Measurements from ENCODE around the gene MYCL.

MYCL gene

DNA sequence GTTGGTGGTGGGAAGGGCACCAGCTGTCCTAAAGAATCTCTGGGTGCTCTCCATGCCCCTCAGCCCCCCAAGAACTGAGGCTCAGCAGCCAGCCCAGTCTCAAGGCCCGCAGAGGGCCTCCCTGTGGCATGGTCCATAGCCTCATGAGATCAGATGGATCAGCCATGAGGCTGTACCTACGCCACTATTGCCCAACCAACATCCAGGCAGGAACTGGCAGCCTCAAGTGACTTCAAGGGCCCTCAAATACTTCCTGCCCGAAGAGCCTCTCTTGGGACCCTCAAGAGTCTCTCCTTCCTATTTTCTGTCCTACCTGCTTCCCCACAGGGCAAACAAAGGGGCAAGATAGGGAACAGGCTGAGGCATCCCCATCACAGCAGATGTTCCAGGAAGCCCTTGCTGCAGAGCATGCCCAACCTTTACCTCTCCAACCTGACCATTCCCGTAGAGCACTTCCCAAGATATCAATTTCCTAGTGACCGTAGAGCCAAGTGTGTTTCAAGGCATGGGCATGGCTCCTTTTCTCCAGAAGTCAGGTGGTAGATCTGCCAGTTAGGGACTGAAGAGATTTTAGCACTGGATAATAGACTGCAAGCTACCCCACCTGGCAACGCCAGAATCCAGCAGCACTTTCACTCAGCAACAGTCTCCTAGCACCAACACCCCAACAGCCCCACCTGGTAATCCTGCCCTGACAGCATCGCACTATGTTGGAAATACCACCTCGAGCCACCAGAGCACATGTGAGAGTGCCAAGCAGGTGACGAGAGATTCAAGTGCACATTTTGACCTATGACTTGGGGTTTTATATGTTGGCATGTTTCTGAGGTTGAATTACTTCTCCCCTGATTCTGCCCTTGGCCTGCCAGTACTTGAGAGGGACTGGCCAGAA, 39.5 kb upstream of the MYCL start:
- DNase-seq (ENCODE audit: low read depth) = no peak
- H3K4me3 ChIP-seq (ENCODE audit: control insufficient read depth, low read depth, low read length) = no peak overlapping the region
- TF ChIP-seq, protein P1, sequence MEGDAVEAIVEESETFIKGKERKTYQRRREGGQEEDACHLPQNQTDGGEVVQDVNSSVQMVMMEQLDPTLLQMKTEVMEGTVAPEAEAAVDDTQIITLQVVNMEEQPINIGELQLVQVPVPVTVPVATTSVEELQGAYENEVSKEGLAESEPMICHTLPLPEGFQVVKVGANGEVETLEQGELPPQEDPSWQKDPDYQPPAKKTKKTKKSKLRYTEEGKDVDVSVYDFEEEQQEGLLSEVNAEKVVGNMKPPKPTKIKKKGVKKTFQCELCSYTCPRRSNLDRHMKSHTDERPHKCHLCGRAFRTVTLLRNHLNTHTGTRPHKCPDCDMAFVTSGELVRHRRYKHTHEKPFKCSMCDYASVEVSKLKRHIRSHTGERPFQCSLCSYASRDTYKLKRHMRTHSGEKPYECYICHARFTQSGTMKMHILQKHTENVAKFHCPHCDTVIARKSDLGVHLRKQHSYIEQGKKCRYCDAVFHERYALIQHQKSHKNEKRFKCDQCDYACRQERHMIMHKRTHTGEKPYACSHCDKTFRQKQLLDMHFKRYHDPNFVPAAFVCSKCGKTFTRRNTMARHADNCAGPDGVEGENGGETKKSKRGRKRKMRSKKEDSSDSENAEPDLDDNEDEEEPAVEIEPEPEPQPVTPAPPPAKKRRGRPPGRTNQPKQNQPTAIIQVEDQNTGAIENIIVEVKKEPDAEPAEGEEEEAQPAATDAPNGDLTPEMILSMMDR (IDR thresholded peaks at IDR 0.05; ENCODE audit: control insufficient read depth, insufficient read depth, low read depth, low read length, missing control alignments) = no peak

DNA sequence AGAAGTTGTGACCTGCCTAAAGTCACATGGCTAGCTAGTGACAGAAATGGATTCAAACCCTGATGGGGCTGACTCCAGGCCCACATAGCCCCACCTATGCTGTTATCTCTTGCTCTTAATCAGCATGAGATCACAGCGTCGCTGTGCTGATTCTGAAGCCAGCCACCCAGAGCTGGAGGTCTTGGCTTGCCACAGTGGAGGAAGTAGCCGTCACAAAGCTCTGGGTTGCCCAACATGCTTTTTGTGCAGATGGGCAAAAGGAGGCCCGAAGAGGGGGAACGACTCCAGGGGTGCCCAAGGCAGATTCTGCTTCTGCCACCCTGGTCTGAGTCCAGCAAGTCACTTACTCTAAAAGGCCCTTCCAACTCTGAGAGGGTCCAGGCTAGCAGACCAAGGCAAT, 38.5 kb upstream of the MYCL start:
- TF ChIP-seq, protein P1 (IDR thresholded peaks at IDR 0.05; ENCODE audit: control insufficient read depth, insufficient read depth, low read depth, low read length, missing control alignments) = no peak
- DNase-seq (ENCODE audit: low read depth) = no peak
- no peak overlapping the region for H3K4me3 ChIP-seq (ENCODE audit: control insufficient read depth, low read depth, low read length)

- TF ChIP-seq, protein P1 (IDR thresholded peaks at IDR 0.05; ENCODE audit: control insufficient read depth, insufficient read depth, low read depth, low read length, missing control alignments) = no peak
- no peak overlapping the region for H3K4me3 ChIP-seq (ENCODE audit: control insufficient read depth, low read depth, low read length)
- DNase-seq (ENCODE audit: low read depth) = no peak
These were observed 37.1 kb upstream of the MYCL start for GRCh38 chr1:39938856-39939255.

DNA sequence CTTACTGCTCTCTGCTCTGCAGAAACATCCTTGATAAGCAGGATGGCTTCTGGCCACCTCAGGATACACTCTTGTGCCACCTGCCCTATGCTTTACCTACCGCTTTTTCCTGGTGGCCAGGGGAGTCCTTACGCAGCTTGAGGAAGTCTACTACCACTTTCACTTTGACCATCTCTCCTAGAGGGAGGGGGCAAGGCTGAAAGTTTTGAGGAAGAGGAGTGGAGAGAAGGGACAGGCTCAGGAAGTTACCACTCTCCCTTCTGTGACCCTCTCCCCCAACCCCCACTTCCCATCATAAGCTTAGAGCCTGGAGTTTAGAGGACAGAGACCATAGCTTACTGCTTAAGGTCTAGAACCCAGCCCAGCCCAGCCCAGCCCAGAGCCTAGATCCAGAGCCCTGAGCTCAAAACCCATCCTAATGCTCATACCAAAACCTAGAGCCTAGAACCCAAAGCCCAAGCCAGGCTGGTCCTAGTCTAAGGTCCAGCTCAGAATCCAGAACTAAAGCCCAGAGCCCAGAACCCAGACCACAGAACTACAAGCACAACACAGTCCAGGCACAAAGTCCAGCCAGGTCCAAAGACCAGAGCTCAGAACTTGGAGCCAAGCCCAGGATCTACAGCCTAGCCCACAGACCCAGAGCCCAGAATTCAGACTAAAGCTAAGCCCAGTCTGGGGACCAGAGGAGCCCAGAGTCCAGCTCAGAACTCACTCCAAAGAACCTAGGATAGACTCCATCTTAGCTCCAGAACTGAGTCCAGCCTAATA, 35.2 kb upstream of the MYCL start:
- DNase-seq (ENCODE audit: low read depth) = no peak
- TF ChIP-seq, protein P1 (IDR thresholded peaks at IDR 0.05; ENCODE audit: control insufficient read depth, insufficient read depth, low read depth, low read length, missing control alignments) = no peak
- H3K4me3 ChIP-seq (ENCODE audit: control insufficient read depth, low read depth, low read length) = no peak overlapping the region

GRCh38 chr1:39933956-39934941, 32.5 kb upstream of the MYCL start:
- H3K4me3 ChIP-seq (ENCODE audit: control insufficient read depth, low read depth, low read length) = no peak overlapping the region
- peak; percentile 99 for DNase-seq (ENCODE audit: low read depth)
- TF ChIP-seq, protein P1 (IDR thresholded peaks at IDR 0.05; ENCODE audit: control insufficient read depth, insufficient read depth, low read depth, low read length, missing control alignments) = no peak

All from AG09309 (cell line).